Measurements from ENCODE around the gene OR6N1.

DNA sequence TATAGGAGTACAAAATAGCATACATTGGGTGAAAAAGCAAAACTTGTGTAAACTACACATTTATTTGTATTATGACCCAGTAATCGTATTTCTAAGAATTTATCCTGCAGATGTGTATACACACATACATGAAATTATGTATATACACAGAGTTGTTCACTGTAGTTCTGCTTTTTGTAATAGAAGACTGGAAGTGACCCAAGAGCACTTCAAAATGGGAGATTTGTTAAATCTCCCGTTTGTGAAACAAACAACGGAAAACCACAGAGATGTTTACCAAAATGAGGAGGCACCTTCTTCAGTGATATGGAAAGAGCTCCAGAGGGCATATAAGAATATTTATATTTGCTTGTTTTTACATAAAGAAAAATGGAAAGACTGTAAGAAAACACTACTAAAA is 41.2 kb upstream of the OR6N1 start:
- TF ChIP-seq EP300 (IDR thresholded peaks at IDR 0.05; ENCODE audit: borderline replicate concordance) (no peak), RAD21 (IDR thresholded peaks at IDR 0.05; ENCODE audit: low read depth) (no peak), NFIC (IDR thresholded peaks at IDR 0.05) (no peak)
